OCI-LY1 (cell line): ENCODE data around the gene PATJ.

Experiments
- H2AFZ ChIP-seq: fragments of 200-600 bp; sonication (generic), shearing (Covaris generic); 2 replicates; pipeline ENCODE4 v1.6.0; 2014; ENCODE audit warnings: antibody characterized with exemption, mild to moderate bottlenecking, low read length
- H3F3A ChIP-seq: fragments of 200-600 bp; sonication (generic), shearing (Covaris generic); 2 replicates; pipeline ENCODE4 v1.6.0; 2014; ENCODE audit warnings: mild to moderate bottlenecking, antibody characterized with exemption, low read length, moderate library complexity; ENCODE audit not compliant: insufficient read depth
- H3K27ac ChIP-seq: fragments of 200-600 bp; sonication (generic); 2 replicates; pipeline ENCODE4 v1.5.1; 2014; ENCODE audit warnings: low read length, mixed run types, mild to moderate bottlenecking, low read depth; ENCODE audit not compliant: poor library complexity, severe bottlenecking
- H3K27me3 ChIP-seq: fragments of 200-600 bp; sonication (generic); 2 replicates; pipeline ENCODE4 v1.6.0; 2014; ENCODE audit warnings: antibody characterized with exemption, mild to moderate bottlenecking, low read length, moderate library complexity; ENCODE audit not compliant: insufficient read depth
- H3K36me3 ChIP-seq: fragments of 200-600 bp; sonication (generic); 2 replicates; pipeline ENCODE4 v1.6.1; 2014; ENCODE audit warnings: mild to moderate bottlenecking, antibody characterized with exemption, low read length, moderate library complexity, mixed read lengths; ENCODE audit not compliant: insufficient read depth
- H3K4me1 ChIP-seq: fragments of 200-600 bp; sonication (generic); 2 replicates; pipeline ENCODE4 v1.5.1; 2014; ENCODE audit warnings: mild to moderate bottlenecking, low read length, moderate library complexity; ENCODE audit not compliant: insufficient read depth, severe bottlenecking
- H3K4me2 ChIP-seq: fragments of 200-600 bp; sonication (generic), shearing (Covaris generic); 2 replicates; pipeline ENCODE4 v1.6.1; 2014; ENCODE audit warnings: low read length
- H3K4me3 ChIP-seq: fragments of 200-600 bp; sonication (generic); 2 replicates; pipeline ENCODE4 v1.5.1; 2014; ENCODE audit warnings: low read length, low read depth, mild to moderate bottlenecking, mixed read lengths; ENCODE audit not compliant: poor library complexity, severe bottlenecking
- H3K79me2 ChIP-seq: fragments of 200-600 bp; shearing (Covaris generic); 2 replicates; pipeline ENCODE4 v1.6.1; 2016; ENCODE audit warnings: mixed run types, low read length, mixed read lengths; ENCODE audit not compliant: insufficient read depth
- H3K9ac ChIP-seq: fragments of 200-600 bp; sonication (generic), shearing (Covaris generic); 2 replicates; pipeline ENCODE4 v1.6.1; 2014; ENCODE audit warnings: mild to moderate bottlenecking, low read length, mixed read lengths
- H3K9me2 ChIP-seq: fragments of 200-600 bp; sonication (generic), shearing (Covaris generic); 2 replicates; pipeline ENCODE4 v1.6.1; 2014; ENCODE audit warnings: low read depth, mild to moderate bottlenecking, low read length, mixed read lengths
- H3K9me3 ChIP-seq: fragments of 200-600 bp; shearing (Covaris generic); 2 replicates; pipeline ENCODE4 v1.6.1; 2014; ENCODE audit warnings: low read length, mixed read lengths
- H4K20me1 ChIP-seq: fragments of 200-600 bp; sonication (generic), shearing (Covaris generic); 2 replicates; pipeline ENCODE4 v1.6.0; 2016; ENCODE audit warnings: mild to moderate bottlenecking, low read length; ENCODE audit not compliant: insufficient read depth
- EZH2 ChIP-seq: fragments of 200-600 bp; sonication (generic), shearing (Covaris generic); IDR thresholded peaks from 2 replicates; pipeline ENCODE4 v1.8.0; 2017; ENCODE audit warnings: borderline replicate concordance, mixed run types, mild to moderate bottlenecking, antibody characterized with exemption, low read length, moderate library complexity, mixed read lengths
- TF ChIP-seq, protein P1 (sequence below): fragments of 200-600 bp; sonication (generic), shearing (Covaris generic); IDR thresholded peaks from 2 replicates; pipeline ENCODE4 v1.5.1; 2017; ENCODE audit warnings: mild to moderate bottlenecking, antibody characterized with exemption, low read length, moderate library complexity, mixed read lengths

Gene PATJ

GRCh38 chr1:62222321-62222720, 480.0 kb downstream of the PATJ start:
- no peak overlapping the region for H2AFZ ChIP-seq
- H3K4me3 ChIP-seq: no peak overlapping the region
- H3K4me2 ChIP-seq: no peak overlapping the region
- no peaks in the 10 kb centered on the region for H3K9me2 ChIP-seq
- H4K20me1 ChIP-seq: no peaks in the 10 kb centered on the region
- H3K9ac ChIP-seq: no peak overlapping the region
- no peaks in the 10 kb centered on the region for H3K4me1 ChIP-seq
- no peaks in the 10 kb centered on the region for H3K36me3 ChIP-seq
- H3K27ac ChIP-seq: no peak overlapping the region
- H3K9me3 ChIP-seq: no peaks in the 10 kb centered on the region
- H3F3A ChIP-seq: no peaks in the 10 kb centered on the region
- H3K27me3 ChIP-seq: no peaks in the 10 kb centered on the region
- TF ChIP-seq EZH2: no peak
- TF ChIP-seq, protein P1, sequence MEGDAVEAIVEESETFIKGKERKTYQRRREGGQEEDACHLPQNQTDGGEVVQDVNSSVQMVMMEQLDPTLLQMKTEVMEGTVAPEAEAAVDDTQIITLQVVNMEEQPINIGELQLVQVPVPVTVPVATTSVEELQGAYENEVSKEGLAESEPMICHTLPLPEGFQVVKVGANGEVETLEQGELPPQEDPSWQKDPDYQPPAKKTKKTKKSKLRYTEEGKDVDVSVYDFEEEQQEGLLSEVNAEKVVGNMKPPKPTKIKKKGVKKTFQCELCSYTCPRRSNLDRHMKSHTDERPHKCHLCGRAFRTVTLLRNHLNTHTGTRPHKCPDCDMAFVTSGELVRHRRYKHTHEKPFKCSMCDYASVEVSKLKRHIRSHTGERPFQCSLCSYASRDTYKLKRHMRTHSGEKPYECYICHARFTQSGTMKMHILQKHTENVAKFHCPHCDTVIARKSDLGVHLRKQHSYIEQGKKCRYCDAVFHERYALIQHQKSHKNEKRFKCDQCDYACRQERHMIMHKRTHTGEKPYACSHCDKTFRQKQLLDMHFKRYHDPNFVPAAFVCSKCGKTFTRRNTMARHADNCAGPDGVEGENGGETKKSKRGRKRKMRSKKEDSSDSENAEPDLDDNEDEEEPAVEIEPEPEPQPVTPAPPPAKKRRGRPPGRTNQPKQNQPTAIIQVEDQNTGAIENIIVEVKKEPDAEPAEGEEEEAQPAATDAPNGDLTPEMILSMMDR: no peak
- no peaks in the 10 kb centered on the region for H3K79me2 ChIP-seq

DNA sequence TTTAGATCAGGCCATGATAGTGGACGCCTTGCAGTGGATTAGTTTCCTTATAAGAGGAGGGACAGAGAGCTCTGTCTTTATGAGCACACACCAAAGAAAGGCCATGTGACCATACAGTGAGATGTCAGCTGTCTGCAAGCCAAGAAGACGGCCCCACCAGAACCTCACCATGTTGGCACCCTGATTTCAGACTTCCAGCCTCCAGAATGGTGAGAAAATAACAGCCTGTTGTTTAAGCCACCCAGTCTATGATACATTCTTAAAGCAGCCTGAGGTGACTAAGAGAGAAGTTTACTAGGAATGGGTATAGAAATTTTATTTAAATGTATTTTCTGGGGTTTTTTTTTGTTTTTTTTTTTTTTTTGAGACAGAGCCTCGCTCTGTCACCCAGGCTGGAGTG, 481.9 kb downstream of the PATJ start:
- Histone ChIP-seq H3K27me3 (no peaks in the 10 kb centered on the region; the same call in 1 of the 2 replicates), H2AFZ (no peak overlapping the region), H3K9me3 (no peaks in the 10 kb centered on the region), H3K4me3 (no peak overlapping the region), H3K9ac (no peak overlapping the region), H3K4me1 (no peaks in the 10 kb centered on the region), H3F3A (no peaks in the 10 kb centered on the region), H3K9me2 (no peaks in the 10 kb centered on the region), H3K79me2 (no peaks in the 10 kb centered on the region), H4K20me1 (no peaks in the 10 kb centered on the region), H3K4me2 (no peak overlapping the region), H3K27ac (no peak overlapping the region), H3K36me3 (no peaks in the 10 kb centered on the region)
- TF ChIP-seq EZH2: no peak
- TF ChIP-seq, protein P1: no peak

DNA sequence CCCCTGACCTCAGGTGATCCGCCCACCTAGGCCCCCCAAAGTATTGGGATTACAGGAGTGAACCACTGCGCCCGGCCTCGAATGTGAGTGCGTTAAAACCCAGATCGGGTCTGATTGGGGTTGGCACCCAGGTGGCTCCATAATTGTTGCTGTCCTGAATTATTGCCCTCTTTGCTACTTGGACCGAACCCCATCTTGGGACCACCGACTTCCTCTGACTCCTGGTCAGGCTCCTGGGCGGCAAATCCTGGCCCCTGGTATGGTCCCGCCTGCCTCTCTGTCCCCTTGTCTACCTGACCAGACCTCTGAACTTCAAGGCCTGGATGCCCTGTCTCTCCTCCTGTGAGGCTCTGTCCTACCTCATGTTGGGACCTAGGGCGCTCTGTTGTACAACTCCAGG, 485.2 kb downstream of the PATJ start:
- Histone ChIP-seq H2AFZ (no peak overlapping the region), H3K9ac (no peak overlapping the region), H3K27me3 (no peaks in the 10 kb centered on the region; the same call in 1 of the 2 replicates), H3K36me3 (no peaks in the 10 kb centered on the region), H3K9me3 (no peaks in the 10 kb centered on the region), H3K4me2 (no peak overlapping the region), H3F3A (no peaks in the 10 kb centered on the region), H3K4me3 (no peak overlapping the region), H4K20me1 (no peaks in the 10 kb centered on the region), H3K4me1 (no peaks in the 10 kb centered on the region), H3K27ac (no peak overlapping the region), H3K9me2 (no peaks in the 10 kb centered on the region), H3K79me2 (no peaks in the 10 kb centered on the region)
- no peak for TF ChIP-seq EZH2
- TF ChIP-seq, protein P1: no peak
